Fibroblast of lung (primary cell): ENCODE measurements around the gene CERKL. TPM values are rescaled to one million over a fixed set of nuclear protein-coding genes. Genes with fewer than 3 reads are reported as not detected.

Experiments used
- DNase-seq, 2 donors: peaks; one replicate each; pipeline versions ENCODE4 v3.0.0 to v3.0.0-alpha.2; 2010; ENCODE audit warnings: low read depth in 2 of 2
- H2AFZ ChIP-seq: 2 replicates; pipeline ENCODE4 v1.5.1; 2012; ENCODE audit warnings: low read length, control low read depth, inconsistent platforms
- H3K27ac ChIP-seq: 2 replicates; pipeline ENCODE4 v1.5.1; 2011; ENCODE audit warnings: low read length, control low read depth; ENCODE audit not compliant: insufficient read depth
- H3K27me3 ChIP-seq: 2 replicates; pipeline ENCODE4 v1.5.1; 2011; ENCODE audit warnings: mild to moderate bottlenecking, low read length; ENCODE audit not compliant: control insufficient read depth, insufficient read depth
- H3K36me3 ChIP-seq: 2 replicates; pipeline ENCODE4 v1.5.1; 2011; ENCODE audit warnings: low read length; ENCODE audit not compliant: control insufficient read depth, insufficient read depth
- H3K4me1 ChIP-seq: 2 replicates; pipeline ENCODE4 v1.5.1; 2011; ENCODE audit warnings: low read length; ENCODE audit not compliant: control insufficient read depth, insufficient read depth; ENCODE audit errors: extremely low read depth
- H3K4me2 ChIP-seq: 2 replicates; pipeline ENCODE4 v1.5.1; 2011; ENCODE audit warnings: low read length, control low read depth; ENCODE audit not compliant: insufficient read depth; ENCODE audit errors: extremely low read depth
- H3K4me3 ChIP-seq, 4 experiments: fragments of 200-600 bp in 1 of 4; sonication (generic) in 1 of 4; replicated peaks in 1 of 4; 2 replicates each; pipeline ENCODE4 v1.5.1; 2011 to 2016; ENCODE audit warnings: low read length in 4 of 4, low read depth in 3 of 4, mild to moderate bottlenecking in 3 of 4, control low read depth in 2 of 4, inconsistent platforms in 1 of 4, mixed read lengths in 1 of 4; ENCODE audit not compliant: insufficient read depth in 1 of 4; ENCODE audit errors: control extremely low read depth in 1 of 4
- H3K79me2 ChIP-seq: 2 replicates; pipeline ENCODE4 v1.5.1; 2012; ENCODE audit warnings: mild to moderate bottlenecking, low read length, inconsistent platforms; ENCODE audit not compliant: control insufficient read depth, insufficient read depth
- H3K9ac ChIP-seq: 2 replicates; pipeline ENCODE4 v1.5.1; 2011; ENCODE audit warnings: mild to moderate bottlenecking, low read length, control low read depth; ENCODE audit not compliant: insufficient read depth
- H3K9me3 ChIP-seq: 2 replicates; pipeline ENCODE4 v1.5.1; 2012; ENCODE audit warnings: low read depth, low read length; ENCODE audit not compliant: control insufficient read depth, insufficient read depth
- H4K20me1 ChIP-seq: 2 replicates; pipeline ENCODE4 v1.5.1; 2011; ENCODE audit warnings: low read length; ENCODE audit not compliant: control insufficient read depth, insufficient read depth; ENCODE audit errors: extremely low read depth
- EZH2 ChIP-seq: IDR thresholded peaks from 2 replicates; pipeline ENCODE4 v1.5.1; 2012; ENCODE audit warnings: low read length, control low read depth, mild to moderate bottlenecking; ENCODE audit errors: missing control alignments
- polyA plus RNA-seq, 2 donors: library from polyadenylated mRNA; depleted of rRNA in 1 of 2; stranded (reverse) in 1 of 2; unstranded in 1 of 2; fragments of >200 nt; gene quantifications; 2 replicates each; pipeline ENCODE4 v1.2.1, GENCODE V29; 2011 to 2012; ENCODE audit warnings: missing spikeins in 1 of 2
- total RNA-seq: library from RNA; depleted of rRNA; stranded (reverse); fragments of >200 nt; gene quantifications from 2 replicates; pipeline ENCODE4 v1.2.1, GENCODE V29; 2014
- TF ChIP-seq, protein P1 (sequence below), 2 donors: IDR thresholded peaks in 1 of 2; conservative IDR thresholded peaks in 1 of 2; 1 replicate in 1 of 2; 2 replicates in 1 of 2; pipeline ENCODE4 v1.5.1; 2011 to 2012; ENCODE audit warnings: low read length in 2 of 2, control low read depth in 1 of 2, inconsistent platforms in 1 of 2, low read depth in 1 of 2, mild to moderate bottlenecking in 1 of 2

The CERKL gene
- total and polyA plus RNA-seq, 2 donors (not counting 1 experiment from before 2014, with no cell fraction given): 0.17 TPM; not detected in 1

DNA sequence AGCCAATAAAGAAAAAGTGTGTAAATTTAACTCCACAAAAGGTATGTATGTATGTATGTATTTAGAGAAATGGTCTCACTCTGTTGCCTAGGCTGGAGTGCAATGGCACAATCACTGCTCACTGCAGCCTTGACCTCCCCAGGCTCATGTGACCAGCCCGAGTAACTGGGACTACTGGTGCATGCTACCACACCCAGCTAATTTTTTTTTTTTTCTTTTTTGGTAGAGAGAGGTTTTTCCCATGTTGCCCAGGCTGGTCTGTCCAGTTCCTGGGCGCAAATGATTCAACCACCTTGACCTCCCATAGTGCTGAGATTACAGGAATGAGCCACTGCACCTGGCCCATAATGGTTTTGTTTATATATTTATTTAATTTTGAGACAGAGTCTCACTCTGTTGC lies 67.1 kb downstream of the CERKL start:
- peaks cover 7% of the 10 kb centered on the region for H3K27me3 ChIP-seq
- no peak overlapping the region for H2AFZ ChIP-seq
- H3K36me3 ChIP-seq: no peaks in the 10 kb centered on the region
- H3K4me1 ChIP-seq: no peaks in the 10 kb centered on the region
- no peaks in the 10 kb centered on the region for H3K9me3 ChIP-seq
- H4K20me1 ChIP-seq: no peaks in the 10 kb centered on the region
- no peak for TF ChIP-seq EZH2
- TF ChIP-seq, protein P1, sequence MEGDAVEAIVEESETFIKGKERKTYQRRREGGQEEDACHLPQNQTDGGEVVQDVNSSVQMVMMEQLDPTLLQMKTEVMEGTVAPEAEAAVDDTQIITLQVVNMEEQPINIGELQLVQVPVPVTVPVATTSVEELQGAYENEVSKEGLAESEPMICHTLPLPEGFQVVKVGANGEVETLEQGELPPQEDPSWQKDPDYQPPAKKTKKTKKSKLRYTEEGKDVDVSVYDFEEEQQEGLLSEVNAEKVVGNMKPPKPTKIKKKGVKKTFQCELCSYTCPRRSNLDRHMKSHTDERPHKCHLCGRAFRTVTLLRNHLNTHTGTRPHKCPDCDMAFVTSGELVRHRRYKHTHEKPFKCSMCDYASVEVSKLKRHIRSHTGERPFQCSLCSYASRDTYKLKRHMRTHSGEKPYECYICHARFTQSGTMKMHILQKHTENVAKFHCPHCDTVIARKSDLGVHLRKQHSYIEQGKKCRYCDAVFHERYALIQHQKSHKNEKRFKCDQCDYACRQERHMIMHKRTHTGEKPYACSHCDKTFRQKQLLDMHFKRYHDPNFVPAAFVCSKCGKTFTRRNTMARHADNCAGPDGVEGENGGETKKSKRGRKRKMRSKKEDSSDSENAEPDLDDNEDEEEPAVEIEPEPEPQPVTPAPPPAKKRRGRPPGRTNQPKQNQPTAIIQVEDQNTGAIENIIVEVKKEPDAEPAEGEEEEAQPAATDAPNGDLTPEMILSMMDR (conservative IDR thresholded peaks at IDR 0.05 in 1 of 2, IDR thresholded peaks at IDR 0.05 in 1 of 2; ENCODE audit: low read depth in 1 of 2, low read length in 2 of 2): no peak
- no peaks in the 10 kb centered on the region for H3K79me2 ChIP-seq
- H3K4me2 ChIP-seq: no peak overlapping the region
- H3K4me3 ChIP-seq: no peak overlapping the region
- H3K27ac ChIP-seq: no peak overlapping the region
- H3K9ac ChIP-seq: no peak overlapping the region
- DNase-seq: no peak

DNA sequence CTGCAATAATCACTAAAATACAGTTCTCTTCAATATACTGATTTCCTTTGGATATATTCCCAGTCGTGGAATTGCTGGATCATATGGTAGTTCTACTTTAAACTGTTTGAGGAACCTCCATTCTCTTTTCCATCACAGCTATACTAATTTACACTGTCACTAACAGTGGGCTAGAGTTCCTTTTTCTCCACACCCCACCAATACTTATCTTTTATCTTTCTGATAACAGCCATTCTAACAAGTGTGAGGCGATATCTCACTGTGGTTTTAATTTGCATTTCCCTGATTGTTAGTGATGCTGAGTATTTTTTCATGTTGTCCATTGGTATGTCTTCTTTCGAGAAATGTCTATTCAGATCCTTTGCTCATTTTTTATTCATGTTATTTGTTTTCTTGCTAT lies 68.4 kb downstream of the CERKL start:
- TF ChIP-seq, protein P1 (conservative IDR thresholded peaks at IDR 0.05 in 1 of 2, IDR thresholded peaks at IDR 0.05 in 1 of 2; ENCODE audit: low read depth in 1 of 2, low read length in 2 of 2): no peak
- no peak for TF ChIP-seq EZH2
- Histone ChIP-seq H2AFZ (no peak overlapping the region), H3K4me3 (no peak overlapping the region), H3K27me3 (peaks cover 7% of the 10 kb centered on the region), H3K9ac (no peak overlapping the region), H3K27ac (no peak overlapping the region), H4K20me1 (no peaks in the 10 kb centered on the region), H3K36me3 (no peaks in the 10 kb centered on the region), H3K79me2 (no peaks in the 10 kb centered on the region), H3K4me1 (no peaks in the 10 kb centered on the region), H3K4me2 (no peak overlapping the region), H3K9me3 (no peaks in the 10 kb centered on the region)
- DNase-seq: no peak

DNA sequence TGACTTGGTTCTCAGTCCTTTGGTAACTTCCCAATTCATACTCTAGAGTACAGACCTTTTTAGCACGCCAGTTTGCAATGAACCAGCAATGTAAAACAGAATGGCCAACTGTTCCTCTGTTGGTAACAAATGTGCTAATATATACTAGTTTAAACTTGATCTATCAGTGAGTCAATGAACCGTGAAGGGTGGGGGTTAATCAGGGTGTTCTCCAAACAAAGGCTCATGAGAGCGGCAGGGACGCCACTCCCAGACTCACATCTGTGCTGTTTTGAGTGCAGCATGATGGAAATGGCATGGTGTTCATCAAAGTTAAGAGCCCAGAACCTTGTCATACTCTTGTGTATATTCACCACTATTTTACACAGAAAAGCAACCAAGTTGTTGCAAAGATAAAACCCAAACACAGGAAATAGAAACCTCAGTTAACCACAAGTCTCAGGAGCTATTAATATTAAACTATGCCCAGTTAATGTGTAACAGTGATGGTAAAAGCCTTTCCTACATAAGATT lies 70.3 kb downstream of the CERKL start:
- Histone ChIP-seq H3K27ac (no peak overlapping the region), H2AFZ (no peak overlapping the region), H3K9ac (no peak overlapping the region), H3K36me3 (no peaks in the 10 kb centered on the region), H3K4me2 (no peak overlapping the region), H3K4me3 (no peak overlapping the region), H3K4me1 (no peaks in the 10 kb centered on the region), H3K27me3 (peaks cover 7% of the 10 kb centered on the region), H3K79me2 (no peaks in the 10 kb centered on the region), H4K20me1 (no peaks in the 10 kb centered on the region), H3K9me3 (no peaks in the 10 kb centered on the region)
- DNase-seq: peak; percentile 19 to 29
- TF ChIP-seq, protein P1 (conservative IDR thresholded peaks at IDR 0.05 in 1 of 2, IDR thresholded peaks at IDR 0.05 in 1 of 2; ENCODE audit: low read depth in 1 of 2, low read length in 2 of 2): no peak
- TF ChIP-seq EZH2: no peak
